SK-N-SH (cell line): ENCODE results near the gene SHROOM3. TPM values are rescaled to one million over a fixed set of nuclear protein-coding genes. Genes with fewer than 3 reads are reported as not detected.

Experiments used
- CTCF ChIA-PET: fragments of 300-600, 350-600 bp; formaldehyde crosslinking; extraction: SDS; loops from one replicate; lab custom pipeline; 2021; lab: Yijun Ruan, JAX
- POLR2A ChIA-PET: fragments of 350-600 bp; sonication (Branson Sonifier 250); formaldehyde crosslinking; extraction: SDS; loops from one replicate; lab custom pipeline; 2020; ENCODE audit warnings: antibody characterized with exemption, inconsistent platforms; lab: Yijun Ruan, JAX
- DNase-seq: peaks from one replicate; pipeline ENCODE4 v3.0.0; 2012
- H2AFZ ChIP-seq: fragments of 200-600 bp; sonication (generic); 2 replicates; pipeline ENCODE4 v1.8.1; 2016; ENCODE audit warnings: antibody characterized with exemption, mild to moderate bottlenecking, low read depth
- H3F3A ChIP-seq: fragments of 200-600 bp; sonication (generic); replicated peaks from 2 replicates; pipeline ENCODE3; 2016; ENCODE audit warnings: antibody characterized with exemption, mild to moderate bottlenecking; ENCODE audit not compliant: insufficient read depth
- H3K27ac ChIP-seq, 2 experiments: fragments of 200-500 bp in 1 of 2; fragments of 200-600 bp in 1 of 2; sonication (Bioruptor generic) in 1 of 2; sonication (generic), shearing (Covaris generic) in 1 of 2; 2 replicates each; pipeline versions ENCODE4 v1.5.1 to v1.6.1; 2014 to 2016; ENCODE audit warnings: low read depth in 2 of 2, inconsistent platforms in 1 of 2, low read length in 1 of 2, mild to moderate bottlenecking in 1 of 2, mixed read lengths in 1 of 2
- H3K27me3 ChIP-seq: fragments of 200-600 bp; sonication (generic), shearing (Covaris generic); 2 replicates; pipeline ENCODE4 v1.6.1; 2016; ENCODE audit warnings: mixed run types; ENCODE audit not compliant: insufficient read depth
- H3K36me3 ChIP-seq, 2 experiments: fragments of 200-500 bp in 1 of 2; fragments of 200-600 bp in 1 of 2; sonication (Bioruptor generic) in 1 of 2; sonication (generic) in 1 of 2; replicated peaks in 1 of 2; 2 replicates each; pipeline versions ENCODE3 to v1.5.1; 2014 to 2016; ENCODE audit warnings: low read length in 1 of 2, mild to moderate bottlenecking in 1 of 2; ENCODE audit not compliant: insufficient read depth in 2 of 2, control insufficient read depth in 1 of 2
- H3K4me1 ChIP-seq, 2 experiments: fragments of 200-500 bp in 1 of 2; fragments of 200-600 bp in 1 of 2; sonication (Bioruptor generic) in 1 of 2; sonication (generic), shearing (Covaris generic) in 1 of 2; 2 replicates each; pipeline versions ENCODE4 v1.5.1 to v1.6.1; 2014 to 2016; ENCODE audit warnings: low read depth in 1 of 2, low read length in 1 of 2, mixed run types in 1 of 2; ENCODE audit not compliant: insufficient read depth in 2 of 2, control insufficient read depth in 1 of 2
- H3K4me2 ChIP-seq: fragments of 200-600 bp; sonication (generic), shearing (Covaris generic); 2 replicates; pipeline ENCODE4 v1.6.1; 2017; ENCODE audit warnings: mixed run types
- H3K4me3 ChIP-seq, 2 experiments: fragments of 200-500 bp in 1 of 2; fragments of 200-600 bp in 1 of 2; sonication (Bioruptor generic) in 1 of 2; sonication (generic), shearing (Covaris generic) in 1 of 2; 2 replicates each; pipeline versions ENCODE4 v1.5.1 to v1.8.1; 2014 to 2016; ENCODE audit warnings: low read depth in 2 of 2, inconsistent platforms in 1 of 2, low read length in 1 of 2, mild to moderate bottlenecking in 1 of 2, mixed read lengths in 1 of 2, moderate library complexity in 1 of 2
- H3K79me2 ChIP-seq: fragments of 200-600 bp; sonication (generic); 2 replicates; pipeline ENCODE4 v1.8.1; 2017; ENCODE audit warnings: mild to moderate bottlenecking; ENCODE audit not compliant: insufficient read depth
- H3K9ac ChIP-seq: fragments of 200-600 bp; sonication (generic); 2 replicates; pipeline ENCODE4 v1.6.1; 2017; ENCODE audit warnings: mixed run types
- H3K9me2 ChIP-seq: fragments of 200-600 bp; sonication (generic); 2 replicates; pipeline ENCODE4 v1.6.1; 2017; ENCODE audit warnings: mixed run types
- H3K9me3 ChIP-seq: fragments of 200-600 bp; sonication (generic); 2 replicates; pipeline ENCODE4 v1.6.1; 2017; ENCODE audit warnings: mixed run types, mild to moderate bottlenecking, moderate library complexity
- H4K20me1 ChIP-seq: fragments of 200-600 bp; sonication (generic); 2 replicates; pipeline ENCODE4 v1.6.1; 2017; ENCODE audit warnings: mild to moderate bottlenecking, mixed run types; ENCODE audit not compliant: insufficient read depth
- GATA2 ChIP-seq: sonication (generic); formaldehyde crosslinking; IDR thresholded peaks from 2 replicates; pipeline ENCODE4 v1.5.0; 2020; ENCODE audit warnings: mild to moderate bottlenecking, missing genetic modification reagents
- MAX ChIP-seq: IDR thresholded peaks from 2 replicates; pipeline ENCODE4 v1.4.0; 2012; ENCODE audit warnings: low read depth
- MEF2A ChIP-seq: IDR thresholded peaks from 2 replicates; pipeline ENCODE4 v1.4.0; 2012; ENCODE audit warnings: low read depth, borderline replicate concordance
- MXI1 ChIP-seq: IDR thresholded peaks from 2 replicates; pipeline ENCODE4 v1.6.1; 2012; ENCODE audit warnings: mild to moderate bottlenecking, low read depth, low read length, improper control_type of control experiment
- PBX3 ChIP-seq: IDR thresholded peaks from 2 replicates; pipeline ENCODE4; 2012
- RCOR1 ChIP-seq: fragments of 150-350 bp; IDR thresholded peaks from 2 replicates; pipeline ENCODE4 v1.6.1; 2017; ENCODE audit warnings: antibody characterized with exemption, low read length
- SIN3A ChIP-seq: IDR thresholded peaks from 2 replicates; pipeline ENCODE4 v1.6.1; 2012; ENCODE audit warnings: low read depth, mild to moderate bottlenecking, low read length, moderate library complexity, borderline replicate concordance
- TEAD4 ChIP-seq: IDR thresholded peaks from 2 replicates; pipeline ENCODE4 v1.4.0; 2012; ENCODE audit warnings: mild to moderate bottlenecking, borderline replicate concordance; ENCODE audit not compliant: insufficient read depth
- USF1 ChIP-seq: IDR thresholded peaks from 2 replicates; pipeline ENCODE4 v1.4.0; 2012; ENCODE audit warnings: low read depth, borderline replicate concordance
- WGBS: methylation state at CpG from one replicate; pipeline ENCODE4 v1.1.6; 2017; ENCODE audit warnings: low lambda C conversion rate; 5-methylcytosine and 5-hydroxymethylcytosine counted together
- polyA plus RNA-seq, 3 experiments: library from polyadenylated mRNA; depleted of rRNA; stranded (reverse); fragments of >200 nt; gene quantifications; 2 replicates each; pipeline ENCODE4 v1.2.3, GENCODE V29; 2012
- TF ChIP-seq, protein P1 (sequence below): fragments of 150-350 bp; IDR thresholded peaks from 2 replicates; pipeline ENCODE4 v1.6.1; 2016; ENCODE audit warnings: mild to moderate bottlenecking, low read depth, low read length

The SHROOM3 gene
- polyA plus RNA-seq, 1 of the 3 experiments (the other 2 are of a cell fraction), result 4.3 TPM

- TF ChIP-seq, protein P1, sequence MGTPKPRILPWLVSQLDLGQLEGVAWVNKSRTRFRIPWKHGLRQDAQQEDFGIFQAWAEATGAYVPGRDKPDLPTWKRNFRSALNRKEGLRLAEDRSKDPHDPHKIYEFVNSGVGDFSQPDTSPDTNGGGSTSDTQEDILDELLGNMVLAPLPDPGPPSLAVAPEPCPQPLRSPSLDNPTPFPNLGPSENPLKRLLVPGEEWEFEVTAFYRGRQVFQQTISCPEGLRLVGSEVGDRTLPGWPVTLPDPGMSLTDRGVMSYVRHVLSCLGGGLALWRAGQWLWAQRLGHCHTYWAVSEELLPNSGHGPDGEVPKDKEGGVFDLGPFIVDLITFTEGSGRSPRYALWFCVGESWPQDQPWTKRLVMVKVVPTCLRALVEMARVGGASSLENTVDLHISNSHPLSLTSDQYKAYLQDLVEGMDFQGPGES, result no peak
- TF ChIP-seq RCOR1 (no peak), MEF2A (no peak)
Measured at GRCh38 chr4:76737180-76737579, 302.2 kb downstream of the SHROOM3 start (continued).

DNA sequence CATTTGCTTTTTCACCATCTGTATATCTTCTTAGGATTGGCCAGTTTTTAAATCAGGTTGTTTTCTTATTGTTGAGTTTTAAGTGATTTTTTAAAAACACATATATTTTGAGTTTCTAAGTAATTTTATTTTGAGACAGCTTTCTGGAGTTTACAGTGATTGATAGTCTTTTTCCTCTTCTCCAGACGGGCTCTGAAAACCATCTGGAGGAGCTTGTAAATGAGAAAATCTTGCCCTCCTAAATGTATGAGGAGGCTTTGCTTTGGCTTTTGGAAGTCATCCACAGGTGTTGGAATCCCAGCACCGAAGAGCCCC, 302.7 kb downstream of the SHROOM3 start:
- Histone ChIP-seq H3K27ac (peak overlapping the region; percentile 68 to 88; a peak in 3 of 4 replicates), H3K9ac (peak overlapping the region; percentile 26; the same call in 1 of the 2 replicates), H3K9me2 (no peaks in the 10 kb centered on the region), H3K9me3 (no peaks in the 10 kb centered on the region), H3K27me3 (no peaks in the 10 kb centered on the region), H2AFZ (no peak overlapping the region), H3K79me2 (peaks cover 44% of the 10 kb centered on the region; the same call in 1 of the 2 replicates), H3F3A (peaks cover 22% of the 10 kb centered on the region), H3K4me1 (peaks cover 21 to 36% of the 10 kb centered on the region in 2 experiments), H4K20me1 (no peaks in the 10 kb centered on the region), H3K4me3 (no peak overlapping the region), H3K4me2 (peak overlapping the region; percentile 43; the same call in 1 of the 2 replicates), H3K36me3 (peaks cover 29 to 38% of the 10 kb centered on the region in 2 experiments)
- no peak for DNase-seq
- TF ChIP-seq TEAD4 (no peak), PBX3 (0 out of 2 replicates have a peak, but pooled peaks have one; percentile 6)
- ChIA-PET CTCF (interaction anchor here (0.8 to 1.2 kb wide), 2 partner anchors 20 to 226 kb away, joined by 3 to 5 read pairs; no protein-coding TSS in a partner anchor), POLR2A (no interaction called here)
- 53% methylated on average over 2 of the region's 2 CpGs for WGBS

DNA sequence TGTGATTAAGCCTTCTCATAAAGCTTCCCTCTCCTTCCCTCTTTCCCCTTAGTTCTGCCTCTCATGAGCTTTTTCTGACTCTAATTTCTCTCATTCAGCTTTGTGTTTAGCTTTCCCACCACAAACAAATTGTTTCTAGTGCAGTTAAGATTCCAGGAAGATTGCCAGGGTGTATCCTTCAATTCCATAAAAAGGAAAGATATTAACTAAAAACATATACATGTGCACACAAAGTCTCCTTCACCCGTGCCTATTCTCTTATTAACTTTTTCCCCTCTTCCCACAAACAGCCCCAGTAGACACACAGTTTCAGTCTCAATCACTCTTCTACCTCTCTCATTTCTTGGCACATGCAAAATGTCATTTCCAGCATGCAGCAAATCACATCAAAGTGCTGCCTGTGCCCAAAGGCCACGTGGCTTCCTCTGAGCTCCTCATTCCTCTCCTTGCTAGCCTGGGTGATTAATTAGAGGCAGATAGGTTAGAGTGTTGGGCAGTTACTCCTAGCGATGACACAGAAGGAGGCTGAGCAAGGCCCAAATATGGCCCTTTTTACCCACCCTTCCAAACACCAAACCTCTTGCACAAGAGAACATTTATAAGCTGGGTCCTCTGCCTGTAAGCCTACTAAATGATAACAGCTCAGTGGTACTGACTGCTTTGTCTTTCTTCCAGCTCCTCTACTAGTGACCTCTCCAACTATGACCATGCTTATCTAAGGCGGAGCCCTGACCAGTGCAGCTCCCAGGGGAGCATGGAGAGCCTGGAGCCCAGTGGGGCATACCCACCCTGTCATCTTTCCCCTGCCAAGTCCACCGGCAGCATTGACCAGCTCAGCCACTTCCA, 303.3 kb downstream of the SHROOM3 start:
- H3K9me3 ChIP-seq, result no peaks in the 10 kb centered on the region
- CTCF ChIA-PET, result interaction anchor here (0.8 to 1.2 kb wide), 3 partner anchors 10 to 226 kb away, joined by 3 to 5 read pairs (median 3); no protein-coding TSS in a partner anchor
- POLR2A ChIA-PET, result no interaction called here
- H4K20me1 ChIP-seq, result no peaks in the 10 kb centered on the region
- WGBS, result 62% methylated on average over 4 of the region's 5 CpGs
- peak overlapping the region; percentile 68 to 88 for H3K27ac ChIP-seq
- peaks cover 44% of the 10 kb centered on the region; the same call in 1 of the 2 replicates for H3K79me2 ChIP-seq
- peak overlapping the region; percentile 43; the same call in 1 of the 2 replicates for H3K4me2 ChIP-seq
- peaks cover 29 to 34% of the 10 kb centered on the region in 2 experiments for H3K36me3 ChIP-seq
- H3K27me3 ChIP-seq, result no peaks in the 10 kb centered on the region
- peaks cover 19 to 42% of the 10 kb centered on the region in 2 experiments for H3K4me1 ChIP-seq
- H3K4me3 ChIP-seq, result no peak overlapping the region
- H3F3A ChIP-seq, result peaks cover 27% of the 10 kb centered on the region
- no peaks in the 10 kb centered on the region for H3K9me2 ChIP-seq
- DNase-seq, result no peak
- no peak overlapping the region for H2AFZ ChIP-seq
- TF ChIP-seq SIN3A (0 out of 2 replicates have a peak, but pooled peaks have one; percentile 28), GATA2 (no peak), MAX (peak; percentile 86), USF1 (peak; percentile 76; the same call in 1 of the 2 replicates), MXI1 (no peak), PBX3 (peak; percentile 31), RCOR1 (no peak)
- TF ChIP-seq, protein P1, result no peak
- TF ChIP-seq, all 33 proteins: peak for 4
- peak overlapping the region; percentile 26; the same call in 1 of the 2 replicates for H3K9ac ChIP-seq
